DND-41 (cell line): ENCODE data around the gene GAS2.

ENCODE experiments used
- EZH2 ChIP-seq: IDR thresholded peaks from 3 replicates; pipeline ENCODE4 v1.6.1; 2012; ENCODE audit warnings: borderline replicate concordance, low read depth, mild to moderate bottlenecking, moderate library complexity, low read length, inconsistent platforms; ENCODE audit not compliant: severe bottlenecking
- TF ChIP-seq, protein P1 (sequence below): IDR thresholded peaks from 2 replicates; pipeline ENCODE4 v1.5.1; 2012; ENCODE audit warnings: borderline replicate concordance, low read length, moderate library complexity, mild to moderate bottlenecking; ENCODE audit not compliant: poor library complexity, severe bottlenecking; ENCODE audit errors: extremely low read depth

GRCh38 chr11:22699388-22699787 lies 33.0 kb downstream of the GAS2 start:
- TF ChIP-seq, protein P1, sequence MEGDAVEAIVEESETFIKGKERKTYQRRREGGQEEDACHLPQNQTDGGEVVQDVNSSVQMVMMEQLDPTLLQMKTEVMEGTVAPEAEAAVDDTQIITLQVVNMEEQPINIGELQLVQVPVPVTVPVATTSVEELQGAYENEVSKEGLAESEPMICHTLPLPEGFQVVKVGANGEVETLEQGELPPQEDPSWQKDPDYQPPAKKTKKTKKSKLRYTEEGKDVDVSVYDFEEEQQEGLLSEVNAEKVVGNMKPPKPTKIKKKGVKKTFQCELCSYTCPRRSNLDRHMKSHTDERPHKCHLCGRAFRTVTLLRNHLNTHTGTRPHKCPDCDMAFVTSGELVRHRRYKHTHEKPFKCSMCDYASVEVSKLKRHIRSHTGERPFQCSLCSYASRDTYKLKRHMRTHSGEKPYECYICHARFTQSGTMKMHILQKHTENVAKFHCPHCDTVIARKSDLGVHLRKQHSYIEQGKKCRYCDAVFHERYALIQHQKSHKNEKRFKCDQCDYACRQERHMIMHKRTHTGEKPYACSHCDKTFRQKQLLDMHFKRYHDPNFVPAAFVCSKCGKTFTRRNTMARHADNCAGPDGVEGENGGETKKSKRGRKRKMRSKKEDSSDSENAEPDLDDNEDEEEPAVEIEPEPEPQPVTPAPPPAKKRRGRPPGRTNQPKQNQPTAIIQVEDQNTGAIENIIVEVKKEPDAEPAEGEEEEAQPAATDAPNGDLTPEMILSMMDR = no peak
- no peak for TF ChIP-seq EZH2
